Calu3 (cell line): ENCODE data around the gene CFAP97D2. TPM values are rescaled to one million over a fixed set of nuclear protein-coding genes. Genes with fewer than 3 reads are reported as not detected.
A peak's percentile ranks its signal among the peaks of the same experiment; 100 is the strongest.

ENCODE experiments used
- BruUV-seq: library from RNA; stranded (reverse); fragments of 400-500 nt; replicated peaks from 2 replicates; lab custom pipeline; 2021; lab: Mats Ljungman, UMichigan
- CTCF ChIA-PET: fragments of 300-600 bp; sonication (Branson Sonifier 250); formaldehyde crosslinking; loops from one replicate; lab custom pipeline; 2022; ENCODE audit warnings: antibody characterized with exemption; lab: Charles Lee
- DNase-seq: peaks from one replicate; pipeline ENCODE4 v3.0.0; 2022
- H3K27ac Mint-ChIP-seq: one replicate; pipeline ENCODE4 v1.8.0; 2022; ENCODE audit warnings: mixed read lengths; ENCODE audit not compliant: unreplicated experiment
- H3K27me3 Mint-ChIP-seq: one replicate; pipeline ENCODE4 v1.8.0; 2022; ENCODE audit warnings: mixed read lengths; ENCODE audit not compliant: unreplicated experiment
- H3K36me3 Mint-ChIP-seq: one replicate; pipeline ENCODE4 v1.8.0; 2022; ENCODE audit warnings: mild to moderate bottlenecking, moderate library complexity, mixed read lengths; ENCODE audit not compliant: insufficient read depth, unreplicated experiment
- H3K4me1 Mint-ChIP-seq: one replicate; pipeline ENCODE4 v1.8.0; 2022; ENCODE audit warnings: mild to moderate bottlenecking, low read depth, mixed read lengths; ENCODE audit not compliant: unreplicated experiment
- H3K4me3 Mint-ChIP-seq: one replicate; pipeline ENCODE4 v1.8.0; 2022; ENCODE audit warnings: mild to moderate bottlenecking, low read depth, moderate library complexity, mixed read lengths; ENCODE audit not compliant: unreplicated experiment
- H3K9me3 Mint-ChIP-seq: one replicate; pipeline ENCODE4 v1.8.0; 2022; ENCODE audit warnings: low read depth, mixed read lengths; ENCODE audit not compliant: unreplicated experiment
- CTCF ChIP-seq: fragments of 200-600 bp; IDR thresholded peaks from one replicate; pipeline ENCODE4 v1.8.0; 2022; ENCODE audit warnings: antibody characterized with exemption; ENCODE audit not compliant: unreplicated experiment
- intact Hi-C: fragments of 100-400 bp; cut with micrococcal nuclease; formaldehyde crosslinking; loops from one replicate; pipeline ENCODE4 v1.10.0; 2022; ENCODE audit not compliant: unreplicated experiment
- total RNA-seq: library from RNA; stranded (reverse); gene quantifications from 2 replicates; pipeline ENCODE4 v1.2.3, GENCODE V29; 2022

CFAP97D2 gene
- total RNA-seq, 1 experiment from 2014 or later = not detected

DNA sequence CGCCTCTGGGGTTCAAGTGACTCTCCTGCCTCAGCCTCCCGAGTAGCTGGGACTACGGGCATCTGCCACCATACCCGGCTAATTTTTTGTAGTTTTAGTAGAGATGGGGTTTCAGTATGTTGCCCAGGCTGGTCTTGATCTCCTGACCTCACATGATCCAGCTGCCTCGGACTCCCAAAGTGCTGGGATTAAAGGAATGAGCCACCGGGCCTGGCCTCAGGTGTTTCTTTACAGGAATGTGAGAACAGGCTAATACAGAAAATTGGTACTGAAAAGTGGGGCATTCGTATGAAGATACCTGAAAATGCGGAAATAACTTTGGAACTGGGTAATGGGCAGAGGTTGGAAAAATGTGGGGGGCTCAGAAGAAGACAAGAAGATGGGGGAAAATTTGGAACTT is 52.8 kb downstream of the CFAP97D2 start:
- no TSS peak for BruUV-seq
- no peak overlapping the region for H3K4me3 Mint-ChIP-seq
- H3K36me3 Mint-ChIP-seq = peaks cover 12% of the 10 kb centered on the region
- H3K9me3 Mint-ChIP-seq = no peaks in the 10 kb centered on the region
- CTCF ChIA-PET = no interaction called here
- no peaks in the 10 kb centered on the region for H3K4me1 Mint-ChIP-seq
- intact Hi-C loops = no loop called here
- no peak for TF ChIP-seq CTCF
- DNase-seq = no peak
- H3K27me3 Mint-ChIP-seq = peaks cover 13% of the 10 kb centered on the region
- no peak overlapping the region for H3K27ac Mint-ChIP-seq

DNA sequence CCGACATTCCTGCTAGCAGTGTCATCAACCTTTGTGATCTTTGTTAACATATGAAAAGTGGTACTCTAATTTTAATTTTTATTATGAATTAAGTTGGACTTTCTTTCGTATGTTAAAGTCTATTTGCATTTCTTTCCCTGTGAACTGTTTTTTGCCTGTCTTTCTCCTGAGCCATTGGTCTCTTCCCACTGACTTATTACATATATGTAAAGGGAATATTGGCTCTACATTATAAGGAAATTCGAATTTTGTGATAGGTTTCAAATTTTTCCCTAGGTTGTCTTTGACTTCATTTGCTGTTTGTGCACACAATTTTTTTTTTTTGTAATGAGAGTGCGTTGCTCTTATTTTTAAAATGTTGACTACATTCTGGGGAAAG is 55.2 kb downstream of the CFAP97D2 start:
- Mint-ChIP-seq H3K27me3 (no peaks in the 10 kb centered on the region), H3K4me3 (peak overlapping the region; percentile 71), H3K27ac (no peak overlapping the region), H3K9me3 (no peaks in the 10 kb centered on the region), H3K4me1 (no peaks in the 10 kb centered on the region), H3K36me3 (peaks cover 19% of the 10 kb centered on the region)
- TF ChIP-seq CTCF = no peak
- no TSS peak for BruUV-seq
- DNase-seq = no peak
- CTCF ChIA-PET = no interaction called here
- intact Hi-C loops = no loop called here

DNA sequence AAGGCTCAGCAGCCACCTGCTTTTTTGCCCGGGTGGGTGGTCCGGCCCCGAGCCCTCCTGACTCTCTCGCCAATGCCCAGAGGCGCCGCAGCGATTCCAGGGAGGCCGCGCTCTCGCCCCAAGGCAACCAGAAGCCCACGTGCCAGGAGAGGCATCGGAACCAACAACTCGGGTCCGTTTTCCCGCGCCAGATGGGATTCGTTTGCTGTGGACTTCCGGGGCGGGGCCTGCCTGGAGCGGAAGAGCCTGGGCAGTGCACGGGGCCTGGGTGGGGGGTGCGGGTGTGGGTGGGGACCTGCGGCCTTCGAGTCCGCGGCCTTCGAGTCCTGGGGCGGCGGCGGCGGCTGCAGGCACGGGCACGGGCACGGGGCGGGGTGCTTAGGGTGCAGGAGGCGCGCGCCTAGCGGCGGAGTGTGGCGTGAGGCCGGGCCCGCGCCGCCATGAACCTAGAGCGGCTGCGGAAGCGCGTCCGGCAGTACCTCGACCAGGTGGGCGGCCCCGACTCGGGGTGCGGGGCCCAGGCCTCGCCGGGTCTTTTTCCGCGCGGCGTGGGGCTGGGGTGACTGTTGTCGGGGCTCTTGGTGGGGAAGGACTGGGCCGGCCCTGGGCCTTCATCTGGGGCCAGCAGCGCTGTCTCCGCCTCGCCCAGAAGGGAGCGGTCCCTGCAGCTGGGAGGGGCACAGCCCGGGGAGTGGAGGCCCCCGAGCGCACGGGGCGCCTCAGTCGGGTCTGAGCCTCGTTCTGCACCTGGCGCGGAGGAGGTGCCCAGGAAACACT is 55.8 kb downstream of the CFAP97D2 start, which contains the start of gene CDC16:
CDC16 (plus strand) TSS at position 253 of the 777 bp plus-strand sequence; CDS start at position 441, 188 bp downstream.
- peak; percentile 74 for DNase-seq
- no peaks in the 10 kb centered on the region for H3K9me3 Mint-ChIP-seq
- no peak for TF ChIP-seq CTCF
- CTCF ChIA-PET = no interaction called here
- H3K27ac Mint-ChIP-seq = no peak within 1 kb of the TSS
- no peaks in the 10 kb centered on the region for H3K4me1 Mint-ChIP-seq
- no TSS peak for BruUV-seq
- H3K36me3 Mint-ChIP-seq = peaks cover 19% of the 10 kb centered on the region
- peak within 1 kb of the TSS; percentile 71 for H3K4me3 Mint-ChIP-seq
- H3K27me3 Mint-ChIP-seq = no peaks in the 10 kb centered on the region
- intact Hi-C loops = no loop called here

DNA sequence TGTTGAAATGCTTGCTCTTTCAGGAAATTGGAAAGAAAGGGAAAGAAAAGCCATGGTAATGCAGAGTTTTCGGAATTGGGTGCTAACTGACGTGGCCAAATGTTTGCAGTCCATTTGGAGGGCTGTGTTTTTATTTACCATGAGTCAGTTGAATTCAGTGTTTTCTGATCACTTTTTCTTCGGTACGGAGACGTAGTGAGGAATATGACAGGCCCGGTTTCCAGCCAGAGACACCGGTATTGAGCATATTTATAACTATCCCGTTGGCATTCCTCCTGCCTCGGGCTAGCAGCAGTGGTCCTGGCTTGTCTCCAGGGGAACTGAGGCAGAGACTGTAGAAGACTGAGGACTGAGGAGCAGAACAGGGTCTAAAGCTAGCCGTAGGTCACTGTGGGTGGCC is 56.6 kb downstream of the CFAP97D2 start:
- no peak for TF ChIP-seq CTCF
- Mint-ChIP-seq H3K4me3 (peak overlapping the region; percentile 71), H3K27me3 (no peaks in the 10 kb centered on the region), H3K36me3 (peaks cover 19% of the 10 kb centered on the region), H3K4me1 (no peaks in the 10 kb centered on the region), H3K9me3 (no peaks in the 10 kb centered on the region), H3K27ac (no peak overlapping the region)
- DNase-seq = no peak
- TSS peak; percentile 53 for BruUV-seq
- CTCF ChIA-PET = no interaction called here
- intact Hi-C loops = no loop called here
